GM06990 (cell line): ENCODE results near the gene FERD3L.

Experiments used
- DNase-seq: peaks from one replicate; pipeline ENCODE4 v3.0.0-alpha.2; 2011; ENCODE audit not compliant: insufficient read length; ENCODE audit errors: extremely low read depth
- H3K27me3 ChIP-seq: replicated peaks from 2 replicates; pipeline ENCODE4 v1.6.0; 2011; ENCODE audit warnings: low read length; ENCODE audit not compliant: control insufficient read depth, insufficient read depth
- H3K36me3 ChIP-seq: 2 replicates; pipeline ENCODE4 v1.5.1; 2011; ENCODE audit warnings: low read length; ENCODE audit not compliant: control insufficient read depth, insufficient read depth
- H3K4me3 ChIP-seq: replicated peaks from 2 replicates; pipeline ENCODE4 v1.5.1; 2011; ENCODE audit warnings: low read depth, mild to moderate bottlenecking, control low read depth, low read length
- CTCF ChIP-seq: IDR thresholded peaks from 2 replicates; pipeline ENCODE4 v1.5.1; 2011; ENCODE audit warnings: low read length, control low read depth, mild to moderate bottlenecking, inconsistent platforms; ENCODE audit not compliant: insufficient read depth, poor library complexity, severe bottlenecking

Gene FERD3L

GRCh38 chr7:19119372-19119771, 25.8 kb downstream of the FERD3L start:
- Histone ChIP-seq H3K27me3 (no peaks in the 10 kb centered on the region; the same call in 1 of the 2 replicates), H3K4me3 (no peak overlapping the region), H3K36me3 (no peaks in the 10 kb centered on the region)
- DNase-seq, result no peak
- TF ChIP-seq CTCF, result no peak

- Histone ChIP-seq H3K36me3 (no peaks in the 10 kb centered on the region), H3K27me3 (no peaks in the 10 kb centered on the region; the same call in 1 of the 2 replicates), H3K4me3 (no peak overlapping the region)
- TF ChIP-seq CTCF, result no peak
- DNase-seq, result no peak
These were observed 26.4 kb downstream of the FERD3L start for GRCh38 chr7:19118636-19119371.

- Histone ChIP-seq H3K27me3 (no peaks in the 10 kb centered on the region; the same call in 1 of the 2 replicates), H3K4me3 (no peak overlapping the region), H3K36me3 (no peaks in the 10 kb centered on the region)
- no peak for DNase-seq
- no peak for TF ChIP-seq CTCF
These were observed 27.2 kb downstream of the FERD3L start for GRCh38 chr7:19117870-19118608.

- no peak for DNase-seq
- Histone ChIP-seq H3K36me3 (no peaks in the 10 kb centered on the region), H3K27me3 (no peaks in the 10 kb centered on the region; the same call in none of the 2 replicates), H3K4me3 (peak within 1 kb of the TSS; percentile 36)
- TF ChIP-seq CTCF, result no peak
These were observed 27.9 kb downstream of the FERD3L start, which contains the start of gene TWIST1 for GRCh38 chr7:19117091-19117869. Gene TWIST1, minus strand, starts transcription at chr7:19117636. Its CDS starts 315 bp downstream, at chr7:19117321.

- peak overlapping the region; percentile 36 for H3K4me3 ChIP-seq
- H3K36me3 ChIP-seq, result no peaks in the 10 kb centered on the region
- no peaks in the 10 kb centered on the region; the same call in none of the 2 replicates for H3K27me3 ChIP-seq
- no peak for TF ChIP-seq CTCF
- peak; percentile 37 for DNase-seq
These were observed 28.8 kb downstream of the FERD3L start for GRCh38 chr7:19116121-19117090.
